CD1c-positive myeloid dendritic cell (primary cell): Measurements from ENCODE around the gene CHRNA7.

Source experiments
- DNase-seq: peaks from one replicate; pipeline ENCODE4 v3.0.0-alpha.2; 2016; ENCODE audit errors: extremely low spot score

Gene CHRNA7

GRCh38 chr15:32029862-32030781 lies at the start of gene CHRNA7:
Gene CHRNA7 (plus strand): TSS chr15:32030515. CDS start chr15:32030595, 80 bp downstream.
- peak; percentile 4 for DNase-seq

DNA sequence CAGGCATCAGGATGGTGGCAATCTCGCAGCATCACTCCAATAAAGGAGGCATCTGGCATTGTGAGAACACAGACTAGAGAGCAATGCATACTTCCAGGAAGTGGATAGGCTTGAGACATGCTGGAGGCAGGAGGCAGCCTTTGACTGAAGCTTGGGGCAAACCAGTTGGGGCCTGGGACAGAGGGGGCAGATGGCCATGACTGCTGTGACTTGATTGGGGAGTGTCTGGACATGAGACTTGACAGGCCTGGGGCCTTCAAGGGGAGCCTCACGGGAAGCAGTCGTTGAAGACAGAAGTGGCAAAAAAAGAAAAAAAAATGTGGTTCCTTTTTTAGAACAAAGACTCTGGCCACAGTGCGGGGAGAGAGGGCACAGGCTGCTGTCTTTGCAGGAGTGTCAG lies 44.7 kb upstream of the CHRNA7 start:
- DNase-seq = no peak

- DNase-seq = no peak
Observed at GRCh38 chr15:31993062-31993461, 37.3 kb upstream of the CHRNA7 start.

DNA sequence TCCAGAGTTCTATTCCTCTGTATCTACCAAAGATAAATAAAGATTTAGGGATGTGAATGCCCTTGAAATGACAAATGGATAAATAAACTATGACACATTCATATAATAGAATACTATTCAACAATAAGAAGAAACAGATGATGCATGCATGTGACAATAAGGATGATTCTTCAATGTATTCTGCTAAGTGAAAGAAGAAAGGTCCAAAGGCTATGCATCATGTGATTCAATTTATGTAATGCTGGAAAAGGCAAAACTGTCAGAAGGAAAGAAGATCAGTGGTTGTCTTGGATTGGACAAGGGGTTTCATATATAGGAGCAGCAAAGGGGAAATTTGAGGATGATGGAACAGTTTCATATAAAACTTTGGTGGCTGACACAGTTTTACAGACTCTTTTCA lies 32.6 kb upstream of the CHRNA7 start:
- no peak for DNase-seq

- no peak for DNase-seq
Observed at GRCh38 chr15:32003558-32003957, 26.8 kb upstream of the CHRNA7 start.

DNA sequence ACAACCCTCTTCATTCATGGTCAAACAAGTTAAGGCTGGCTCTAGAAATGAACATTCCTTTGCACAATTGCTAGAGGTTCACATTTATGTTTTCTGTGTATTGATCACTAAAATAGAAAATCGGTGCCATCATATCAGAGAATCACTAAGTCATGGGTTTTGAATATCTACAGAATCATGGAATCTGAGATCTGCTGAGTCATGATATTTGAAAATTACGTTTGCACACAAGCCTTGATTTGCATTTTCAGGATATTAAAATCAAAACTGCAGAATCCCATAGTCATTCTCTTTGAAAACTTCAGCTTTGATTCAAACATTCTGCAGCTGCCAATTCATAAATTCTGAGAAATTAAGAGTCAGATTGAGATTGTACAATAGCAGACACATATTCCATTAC lies 26.1 kb upstream of the CHRNA7 start:
- DNase-seq = no peak

DNA sequence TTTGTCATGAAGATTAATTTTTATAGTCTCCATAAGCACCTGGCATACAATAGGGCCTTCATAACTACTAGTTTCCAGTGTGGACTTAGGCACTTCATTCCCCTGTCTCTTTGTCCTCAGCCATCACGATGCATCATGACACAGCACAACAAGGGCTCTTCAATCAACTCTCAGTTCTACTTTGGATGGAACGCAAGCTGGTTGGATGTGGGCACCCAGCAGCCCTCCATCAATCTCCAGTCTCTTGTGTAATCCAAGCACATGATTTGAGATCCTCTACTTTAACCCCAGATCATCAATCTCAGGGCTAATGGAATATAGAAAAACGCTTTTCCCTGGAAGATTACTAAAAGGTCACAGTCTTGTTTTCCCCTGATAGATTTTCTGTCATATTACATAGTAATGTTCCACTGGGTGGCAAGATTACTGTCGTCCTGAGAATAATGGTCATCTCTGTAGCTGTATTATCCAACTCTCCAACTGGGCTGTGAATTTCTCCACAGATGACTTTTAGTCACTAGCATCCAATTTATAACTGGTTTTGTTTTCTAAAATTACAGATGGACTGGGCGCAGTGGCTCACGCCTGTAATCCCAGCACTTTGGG lies 22.9 kb upstream of the CHRNA7 start:
- no peak for DNase-seq

DNA sequence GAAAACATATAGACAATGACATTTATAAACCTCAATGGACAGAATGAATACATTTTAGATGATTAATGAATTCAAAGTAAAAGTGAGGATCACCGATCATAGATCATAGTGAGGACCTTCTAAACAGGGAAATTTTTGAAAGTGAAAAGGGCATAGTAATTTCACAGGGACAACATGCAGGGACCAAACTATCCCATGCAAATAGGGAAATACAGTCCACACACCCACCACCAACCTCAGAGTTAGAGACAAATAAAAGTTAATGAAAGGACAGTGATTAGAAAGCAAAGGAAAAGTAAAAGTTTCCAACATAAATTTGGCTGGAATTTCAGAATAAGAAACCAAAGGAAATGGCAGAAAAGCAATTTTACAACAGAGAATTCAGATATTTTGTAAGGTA lies 15.4 kb upstream of the CHRNA7 start:
- no peak for DNase-seq

- DNase-seq = no peak
Observed at GRCh38 chr15:32020156-32020555, 10.2 kb upstream of the CHRNA7 start.

GRCh38 chr15:32028921-32029320 lies 1.4 kb upstream of the CHRNA7 start:
- no peak for DNase-seq

DNA sequence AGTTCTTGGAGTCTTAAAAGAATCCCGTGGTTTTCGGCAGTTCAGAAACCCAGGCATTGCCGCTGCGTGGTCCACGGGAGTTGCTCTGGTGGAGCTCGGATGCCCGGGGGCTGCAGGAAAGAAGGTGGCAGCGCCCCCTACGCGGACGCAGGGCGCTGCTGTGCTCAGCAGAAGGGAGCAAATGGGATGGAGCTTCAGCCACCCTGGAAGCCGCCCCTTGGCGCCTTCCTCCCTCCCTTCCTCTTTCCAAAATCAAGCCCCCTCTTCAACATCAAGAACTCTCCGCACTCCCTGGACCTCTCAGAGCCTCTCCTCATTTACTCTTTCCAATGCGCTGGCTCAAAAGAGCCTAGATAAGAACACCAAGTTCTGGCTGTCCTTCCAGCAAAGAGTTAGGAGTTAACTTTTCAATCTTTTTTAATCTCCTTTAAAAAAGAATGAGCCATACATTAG lies 880 bp upstream of the CHRNA7 start:
- no peak for DNase-seq

DNA sequence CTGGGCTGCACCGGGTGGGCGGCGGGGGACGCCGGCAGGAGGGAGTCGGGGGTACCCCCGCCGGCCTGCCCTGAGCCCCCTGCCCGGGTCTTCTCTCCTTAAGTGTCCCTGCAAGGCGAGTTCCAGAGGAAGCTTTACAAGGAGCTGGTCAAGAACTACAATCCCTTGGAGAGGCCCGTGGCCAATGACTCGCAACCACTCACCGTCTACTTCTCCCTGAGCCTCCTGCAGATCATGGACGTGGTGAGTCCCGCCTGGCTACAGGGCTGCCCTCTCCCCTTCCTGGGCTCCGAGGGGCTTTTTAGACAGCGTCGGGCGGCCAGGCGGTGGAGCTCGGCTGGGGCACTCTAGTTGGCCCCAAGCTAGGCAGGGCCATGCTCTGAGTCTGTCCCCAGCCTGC lies 480 bp downstream of the CHRNA7 start:
- DNase-seq = no peak

DNA sequence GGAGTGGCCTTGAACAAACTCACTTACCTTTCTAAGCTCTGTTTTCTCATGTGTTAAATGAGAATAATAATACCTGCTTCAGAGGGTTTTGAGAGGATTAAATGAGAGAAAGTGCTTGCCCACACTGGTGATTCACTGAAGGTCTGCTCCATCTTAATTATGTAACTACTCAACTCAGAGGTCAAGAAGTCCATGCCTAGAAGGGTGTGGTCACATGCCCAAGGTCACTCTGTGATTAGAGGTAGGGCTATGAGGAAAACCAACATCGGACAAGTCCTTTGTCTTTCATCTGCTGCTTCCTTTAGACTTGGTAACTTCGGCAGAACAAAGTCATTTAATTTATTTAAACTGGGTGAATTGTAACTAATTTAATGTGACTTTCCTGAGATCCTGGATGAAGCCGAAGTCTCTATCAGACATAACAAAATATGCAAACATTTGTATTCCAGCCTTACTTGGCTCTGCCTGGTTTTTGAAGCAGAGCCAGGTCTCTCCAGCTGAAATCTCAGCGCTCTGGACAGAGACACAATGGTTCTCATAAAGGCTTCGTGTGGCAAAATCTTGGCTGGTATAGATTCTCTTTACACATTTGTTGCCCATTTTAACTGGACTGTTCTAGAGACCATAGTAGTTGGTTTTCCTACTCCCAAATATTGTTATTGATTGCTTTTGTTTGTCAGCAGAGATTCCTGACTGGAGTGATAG lies 3.0 kb downstream of the CHRNA7 start:
- no peak for DNase-seq

- DNase-seq = no peak
Observed at GRCh38 chr15:32034106-32034505, 3.8 kb downstream of the CHRNA7 start.

- no peak for DNase-seq
Observed at GRCh38 chr15:32035285-32035684, 5.0 kb downstream of the CHRNA7 start.

GRCh38 chr15:32036971-32037370 lies 6.7 kb downstream of the CHRNA7 start:
- no peak for DNase-seq

DNA sequence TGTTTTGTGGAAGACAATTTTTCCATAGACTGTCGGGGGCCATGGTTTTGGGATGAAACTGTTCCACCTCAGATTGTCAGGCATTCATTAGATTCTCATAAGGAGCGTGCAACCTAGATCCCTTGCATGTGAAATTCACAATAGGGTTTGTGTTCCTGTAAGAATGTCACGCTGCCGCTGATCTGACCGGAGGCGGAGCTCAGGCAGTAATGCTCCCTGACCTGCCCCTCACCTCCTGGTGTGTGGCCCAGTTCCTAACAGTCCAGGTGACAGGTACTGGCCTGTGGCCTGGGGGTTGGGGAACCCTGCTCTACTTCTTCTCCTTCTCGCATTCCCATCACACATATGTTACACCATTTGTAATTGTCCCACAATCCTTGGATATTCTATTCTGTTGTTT lies 11.0 kb downstream of the CHRNA7 start:
- no peak for DNase-seq

DNA sequence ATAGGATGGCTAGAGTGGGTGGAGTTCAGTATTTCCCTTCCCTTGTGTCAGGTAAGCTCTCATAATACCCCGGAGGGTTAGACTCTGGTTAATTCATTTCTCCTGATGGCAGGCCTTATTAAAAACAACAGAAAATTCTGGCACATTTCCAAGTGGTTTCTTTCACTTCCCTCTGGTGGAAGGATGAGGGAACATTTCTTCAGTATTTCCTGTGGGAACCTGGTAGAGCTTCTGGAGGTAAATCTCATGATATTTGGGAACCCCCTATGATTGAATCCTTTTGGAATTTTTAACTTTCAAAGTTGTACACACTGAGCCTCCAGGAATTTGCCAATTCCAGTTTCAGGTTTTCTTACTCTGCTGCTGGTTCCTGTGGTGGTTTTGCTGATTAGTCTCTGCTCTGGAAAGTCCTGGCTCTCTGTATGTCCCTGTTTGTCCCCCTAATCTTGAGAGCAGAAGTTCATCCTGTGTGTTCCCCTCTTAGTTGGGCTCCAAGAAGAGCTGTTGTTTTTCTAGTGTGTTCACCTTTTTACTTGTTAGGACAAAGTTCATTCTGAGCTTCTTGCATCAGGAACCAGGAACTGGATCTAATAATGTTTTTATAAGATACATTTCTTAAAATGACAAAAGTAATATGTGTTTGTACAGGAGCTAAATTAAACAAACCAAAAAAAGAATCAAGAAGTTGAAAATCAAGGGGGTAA lies 12.1 kb downstream of the CHRNA7 start:
- DNase-seq = peak; percentile 14

DNA sequence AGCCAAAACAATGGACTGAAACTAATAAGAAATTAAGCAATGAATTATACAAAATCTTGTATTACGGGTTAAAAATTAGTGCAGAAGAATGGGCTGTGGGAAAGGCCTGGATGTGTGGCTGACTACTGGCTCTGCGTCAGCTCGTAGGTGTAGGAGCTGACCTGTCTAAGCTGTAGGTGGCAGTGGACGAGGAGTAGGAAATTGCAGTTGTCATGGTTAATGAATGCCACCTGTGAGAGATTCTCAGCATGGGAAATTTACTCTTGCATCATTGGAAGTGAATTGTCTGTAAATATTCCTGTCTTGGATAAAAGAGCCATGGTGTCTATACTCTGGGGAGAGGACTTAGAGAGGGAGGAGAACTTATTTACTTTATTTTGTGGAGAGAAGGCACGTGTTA lies 23.4 kb downstream of the CHRNA7 start:
- no peak for DNase-seq

DNA sequence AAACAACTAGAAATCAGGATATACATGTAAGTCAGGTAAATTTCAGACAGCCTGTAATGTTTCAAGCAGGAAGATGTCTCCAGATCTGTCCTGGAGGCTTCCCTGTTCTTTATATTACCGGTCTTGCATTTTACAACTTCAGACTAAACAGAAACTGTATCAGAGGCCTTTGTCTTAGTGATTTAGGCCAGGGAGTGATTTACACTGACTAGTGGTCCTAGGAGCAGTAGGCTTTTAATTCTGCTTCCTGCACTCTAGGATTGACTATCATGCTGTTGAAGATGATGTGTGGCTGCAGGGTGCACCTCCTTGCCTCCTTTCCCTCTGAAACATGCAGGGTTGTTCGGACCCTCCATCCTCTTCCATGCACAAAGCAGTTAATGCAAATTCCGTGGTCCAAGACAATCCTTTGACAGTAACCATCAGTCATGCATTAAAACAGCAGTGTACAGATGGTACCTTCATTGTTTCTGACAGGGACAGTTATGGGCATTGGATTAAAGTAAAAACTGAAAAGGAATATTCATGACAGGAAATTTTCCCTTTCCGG lies 27.6 kb downstream of the CHRNA7 start:
- no peak for DNase-seq

DNA sequence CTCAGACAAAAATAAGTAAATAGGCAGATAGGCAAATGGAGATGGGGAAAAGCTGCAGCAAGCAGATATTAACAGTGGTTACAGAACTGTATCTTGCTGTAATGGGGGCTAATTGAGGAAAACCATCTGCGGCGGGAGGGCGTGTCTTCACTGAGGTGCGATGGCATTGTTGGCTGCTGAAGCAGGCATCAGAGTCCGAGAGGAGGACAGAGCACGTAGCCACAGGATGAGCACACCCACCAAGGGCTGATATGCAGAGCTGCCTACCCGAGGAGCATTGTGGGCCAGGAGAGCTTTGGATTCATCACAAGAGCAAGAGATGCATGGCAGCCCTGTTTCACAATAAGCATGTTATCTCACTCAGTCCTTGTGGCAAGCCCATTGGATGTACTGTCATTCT lies 30.4 kb downstream of the CHRNA7 start:
- DNase-seq = no peak

GRCh38 chr15:32067115-32067514 lies 36.8 kb downstream of the CHRNA7 start:
- DNase-seq = no peak
